ENCODE measurements around the gene SLC66A3. TPM values are rescaled to one million over a fixed set of nuclear protein-coding genes. Genes with fewer than 3 reads are reported as not detected.

Gene SLC66A3
- polyA plus RNA-seq, 1 donor from 2014 or later: 7.0 TPM

DNA sequence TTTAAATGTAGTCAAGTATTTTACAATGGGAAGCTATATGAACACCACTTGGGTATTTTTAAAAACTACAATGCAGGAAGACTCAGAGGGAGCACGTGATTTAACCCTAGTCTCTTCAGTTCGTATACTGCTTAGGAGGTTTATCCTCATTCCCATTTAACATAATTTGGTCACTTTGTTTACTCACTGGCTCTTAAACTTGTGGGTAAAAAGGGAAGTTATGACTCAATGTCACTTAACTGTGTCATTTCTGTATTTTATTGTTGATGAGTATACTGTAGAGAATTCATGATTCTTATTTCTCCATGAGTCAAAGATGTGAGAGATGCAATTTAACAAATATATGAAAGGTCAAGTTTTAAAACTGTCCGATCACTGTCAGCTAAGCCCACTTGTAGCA lies 48.2 kb downstream of the SLC66A3 start:
- H3K27me3 ChIP-seq (ENCODE audit: insufficient read depth, low read depth, low read length): no peaks in the 10 kb centered on the region
- H3F3A ChIP-seq (ENCODE audit: insufficient read depth, low read length, poor library complexity, severe bottlenecking): no peaks in the 10 kb centered on the region
- H3K27ac ChIP-seq (ENCODE audit: low read length): no peak overlapping the region
- no peaks in the 10 kb centered on the region for H3K9me3 ChIP-seq (ENCODE audit: low read length)
- H3K79me2 ChIP-seq (replicated peaks; ENCODE audit: insufficient read depth, low read length): no peaks in the 10 kb centered on the region
- H3K9ac ChIP-seq (ENCODE audit: low read length): no peak overlapping the region
- H2AFZ ChIP-seq (ENCODE audit: low read depth, low read length): no peak overlapping the region
- H3K36me3 ChIP-seq (ENCODE audit: insufficient read depth, low read length): peaks cover 10% of the 10 kb centered on the region
- no peaks in the 10 kb centered on the region for H3K9me2 ChIP-seq (ENCODE audit: insufficient read depth, low read length)
- H3K4me2 ChIP-seq (ENCODE audit: low read length): no peak overlapping the region
- no peaks in the 10 kb centered on the region for H4K20me1 ChIP-seq (ENCODE audit: insufficient read depth)
- no peak overlapping the region for H3K4me3 ChIP-seq (ENCODE audit: low read length)
- TF ChIP-seq EP300 (conservative IDR thresholded peaks at IDR 0.05; ENCODE audit: poor library complexity, severe bottlenecking) (no peak), RAD21 (conservative IDR thresholded peaks at IDR 0.05) (no peak)

DNA sequence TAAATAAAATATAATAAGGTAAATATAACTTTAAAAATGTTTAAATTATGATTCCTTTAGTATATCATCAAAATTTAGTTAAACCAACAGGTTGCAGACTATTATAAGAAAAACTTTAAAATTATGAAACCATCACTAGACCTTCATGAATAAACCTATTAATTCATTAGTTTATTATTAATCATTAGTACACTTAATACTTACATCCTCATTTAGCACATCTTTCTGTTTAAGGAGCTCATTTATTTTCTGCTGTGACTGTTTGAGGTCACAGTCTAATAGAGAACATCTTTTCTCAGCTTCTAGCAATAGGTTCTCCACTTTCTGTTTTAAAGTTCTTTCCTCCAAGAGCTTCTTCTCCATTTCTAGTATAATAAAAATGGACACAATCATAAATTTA lies 52.8 kb downstream of the SLC66A3 start:
- Histone ChIP-seq H3K9ac (ENCODE audit: low read length) (no peak overlapping the region), H3F3A (ENCODE audit: insufficient read depth, low read length, poor library complexity, severe bottlenecking) (no peaks in the 10 kb centered on the region), H3K27me3 (ENCODE audit: insufficient read depth, low read depth, low read length) (no peaks in the 10 kb centered on the region), H3K9me3 (ENCODE audit: low read length) (no peaks in the 10 kb centered on the region), H3K27ac (ENCODE audit: low read length) (no peak overlapping the region), H3K4me3 (ENCODE audit: low read length) (no peak overlapping the region), H3K9me2 (ENCODE audit: insufficient read depth, low read length) (no peaks in the 10 kb centered on the region), H3K36me3 (ENCODE audit: insufficient read depth, low read length) (no peaks in the 10 kb centered on the region), H2AFZ (ENCODE audit: low read depth, low read length) (no peak overlapping the region), H4K20me1 (ENCODE audit: insufficient read depth) (no peaks in the 10 kb centered on the region), H3K79me2 (replicated peaks; ENCODE audit: insufficient read depth, low read length) (no peaks in the 10 kb centered on the region), H3K4me2 (ENCODE audit: low read length) (no peak overlapping the region)
- no peak for TF ChIP-seq REST (IDR thresholded peaks at IDR 0.05; ENCODE audit: borderline replicate concordance)
- no peak for TF ChIP-seq EP300 (conservative IDR thresholded peaks at IDR 0.05; ENCODE audit: poor library complexity, severe bottlenecking)
- no peak for TF ChIP-seq RAD21 (conservative IDR thresholded peaks at IDR 0.05)
- TF ChIP-seq EZH2 (IDR thresholded peaks at IDR 0.05; ENCODE audit: borderline replicate concordance, insufficient read depth, low read length, poor library complexity, severe bottlenecking): no peak

DNA sequence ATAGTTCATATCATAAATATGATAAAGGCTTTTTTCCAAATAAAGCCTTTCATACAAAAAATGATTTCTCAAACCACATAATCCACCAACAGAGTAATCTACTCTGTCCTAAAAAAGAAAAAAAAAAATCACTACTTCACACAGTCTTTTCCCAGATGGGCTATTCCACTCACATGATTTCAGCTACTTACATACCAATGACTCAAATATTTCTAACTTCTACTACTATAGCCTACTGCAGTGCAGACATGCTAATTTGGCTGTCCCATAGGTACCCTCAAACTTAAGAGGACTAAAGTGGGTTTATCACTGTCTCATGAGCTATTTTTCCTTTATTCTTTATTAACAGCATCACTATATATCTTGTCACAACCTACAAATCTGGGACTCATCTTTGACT lies 57.4 kb downstream of the SLC66A3 start:
- Histone ChIP-seq H3K79me2 (replicated peaks; ENCODE audit: insufficient read depth, low read length) (no peaks in the 10 kb centered on the region), H3F3A (ENCODE audit: insufficient read depth, low read length, poor library complexity, severe bottlenecking) (no peaks in the 10 kb centered on the region), H3K9me3 (ENCODE audit: low read length) (no peaks in the 10 kb centered on the region), H3K36me3 (ENCODE audit: insufficient read depth, low read length) (peaks cover 6% of the 10 kb centered on the region), H3K27ac (ENCODE audit: low read length) (no peak overlapping the region), H3K27me3 (ENCODE audit: insufficient read depth, low read depth, low read length) (no peaks in the 10 kb centered on the region), H4K20me1 (ENCODE audit: insufficient read depth) (no peaks in the 10 kb centered on the region), H3K9me2 (ENCODE audit: insufficient read depth, low read length) (no peaks in the 10 kb centered on the region), H3K9ac (ENCODE audit: low read length) (no peak overlapping the region), H3K4me3 (ENCODE audit: low read length) (no peak overlapping the region), H2AFZ (ENCODE audit: low read depth, low read length) (no peak overlapping the region), H3K4me2 (ENCODE audit: low read length) (no peak overlapping the region)
- TF ChIP-seq RAD21 (conservative IDR thresholded peaks at IDR 0.05) (no peak), EP300 (conservative IDR thresholded peaks at IDR 0.05; ENCODE audit: poor library complexity, severe bottlenecking) (no peak), SMC3 (conservative IDR thresholded peaks at IDR 0.05; ENCODE audit: poor library complexity) (no peak), MXI1 (conservative IDR thresholded peaks at IDR 0.05; ENCODE audit: poor library complexity, severe bottlenecking) (no peak), POLR2AphosphoS5 (IDR thresholded peaks at IDR 0.05) (no peak), TAF1 (IDR thresholded peaks at IDR 0.05; ENCODE audit: low read depth) (no peak), REST (IDR thresholded peaks at IDR 0.05; ENCODE audit: borderline replicate concordance) (no peak), CTCF (IDR thresholded peaks at IDR 0.05; ENCODE audit: poor library complexity, severe bottlenecking) (no peak), EZH2 (IDR thresholded peaks at IDR 0.05; ENCODE audit: borderline replicate concordance, insufficient read depth, low read length, poor library complexity, severe bottlenecking) (no peak)

Data from neural cell (in vitro differentiated cells).